Mesothelial cell of epicardium (in vitro differentiated cells): ENCODE measurements around the gene TAT. TPM values are rescaled to one million over a fixed set of nuclear protein-coding genes. Genes with fewer than 3 reads are reported as not detected.
"Not testable (repeated sequence)": the region's sequence is repeated elsewhere in the genome, so short reads cannot be mapped to it uniquely, and the experiment has no call there.

Experiments
- DNase-seq, 2 experiments: peaks; one replicate each; pipeline ENCODE4 v3.0.0; 2021; ENCODE audit warnings: low spot score in 2 of 2; ENCODE audit not compliant: unreplicated experiment in 2 of 2
- H3K27ac Mint-ChIP-seq: 2 replicates; pipeline ENCODE4 v1.8.0; 2021; ENCODE audit warnings: mixed read lengths
- H3K27me3 Mint-ChIP-seq: 2 replicates; pipeline ENCODE4 v1.8.0; 2021; ENCODE audit warnings: low read depth, mixed read lengths
- H3K36me3 Mint-ChIP-seq: 2 replicates; pipeline ENCODE4 v1.8.0; 2021; ENCODE audit warnings: mixed read lengths
- H3K4me1 Mint-ChIP-seq: 2 replicates; pipeline ENCODE4 v1.8.0; 2021; ENCODE audit warnings: mixed read lengths
- H3K4me3 Mint-ChIP-seq: 2 replicates; pipeline ENCODE4 v1.8.0; 2021; ENCODE audit warnings: mild to moderate bottlenecking, moderate library complexity, mixed read lengths
- H3K9me3 Mint-ChIP-seq: 2 replicates; pipeline ENCODE4 v1.8.0; 2021; ENCODE audit warnings: mixed read lengths
- total RNA-seq: library from RNA; stranded (reverse); gene quantifications from 3 replicates; pipeline ENCODE4 v1.2.1, GENCODE V29; 2021
- TF ChIP-seq, protein P1 (sequence below): fragments of 200-600 bp; sonication (generic); IDR thresholded peaks from one replicate; pipeline ENCODE4 v1.5.0; 2021; ENCODE audit warnings: antibody characterized with exemption; ENCODE audit not compliant: unreplicated experiment

Gene TAT
- total RNA-seq, 1 donor from 2014 or later, result not detected

GRCh38 chr16:71564335-71564967 is 12.4 kb downstream of the TAT start:
- no peak for DNase-seq
- H3K36me3 Mint-ChIP-seq, result peaks cover 4% of the 10 kb centered on the region
- TF ChIP-seq, protein P1, sequence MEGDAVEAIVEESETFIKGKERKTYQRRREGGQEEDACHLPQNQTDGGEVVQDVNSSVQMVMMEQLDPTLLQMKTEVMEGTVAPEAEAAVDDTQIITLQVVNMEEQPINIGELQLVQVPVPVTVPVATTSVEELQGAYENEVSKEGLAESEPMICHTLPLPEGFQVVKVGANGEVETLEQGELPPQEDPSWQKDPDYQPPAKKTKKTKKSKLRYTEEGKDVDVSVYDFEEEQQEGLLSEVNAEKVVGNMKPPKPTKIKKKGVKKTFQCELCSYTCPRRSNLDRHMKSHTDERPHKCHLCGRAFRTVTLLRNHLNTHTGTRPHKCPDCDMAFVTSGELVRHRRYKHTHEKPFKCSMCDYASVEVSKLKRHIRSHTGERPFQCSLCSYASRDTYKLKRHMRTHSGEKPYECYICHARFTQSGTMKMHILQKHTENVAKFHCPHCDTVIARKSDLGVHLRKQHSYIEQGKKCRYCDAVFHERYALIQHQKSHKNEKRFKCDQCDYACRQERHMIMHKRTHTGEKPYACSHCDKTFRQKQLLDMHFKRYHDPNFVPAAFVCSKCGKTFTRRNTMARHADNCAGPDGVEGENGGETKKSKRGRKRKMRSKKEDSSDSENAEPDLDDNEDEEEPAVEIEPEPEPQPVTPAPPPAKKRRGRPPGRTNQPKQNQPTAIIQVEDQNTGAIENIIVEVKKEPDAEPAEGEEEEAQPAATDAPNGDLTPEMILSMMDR, result no peak
- peaks cover 17% of the 10 kb centered on the region for H3K4me1 Mint-ChIP-seq
- H3K9me3 Mint-ChIP-seq, result peaks cover 18% of the 10 kb centered on the region
- peak overlapping the region; percentile 87 for H3K4me3 Mint-ChIP-seq
- H3K27me3 Mint-ChIP-seq, result peaks cover 13% of the 10 kb centered on the region
- H3K27ac Mint-ChIP-seq, result peak overlapping the region; percentile 86

GRCh38 chr16:71562552-71562951 is 14.3 kb downstream of the TAT start:
- no peak overlapping the region for H3K4me3 Mint-ChIP-seq
- no peak overlapping the region for H3K27ac Mint-ChIP-seq
- TF ChIP-seq, protein P1, result no peak
- peaks cover 4% of the 10 kb centered on the region for H3K36me3 Mint-ChIP-seq
- peaks cover 15% of the 10 kb centered on the region for H3K4me1 Mint-ChIP-seq
- H3K27me3 Mint-ChIP-seq, result peaks cover 19% of the 10 kb centered on the region
- peaks cover 18% of the 10 kb centered on the region for H3K9me3 Mint-ChIP-seq
- DNase-seq, result no peak

- DNase-seq, H3K27ac Mint-ChIP-seq, H3K36me3 Mint-ChIP-seq, H3K4me3 Mint-ChIP-seq: not testable (repeated sequence)
- peaks cover 23% of the 10 kb centered on the region for H3K27me3 Mint-ChIP-seq
- H3K9me3 Mint-ChIP-seq, result peaks cover 18% of the 10 kb centered on the region
- H3K4me1 Mint-ChIP-seq, result peaks cover 15% of the 10 kb centered on the region
Observed at GRCh38 chr16:71561886-71562285, 15.0 kb downstream of the TAT start.

GRCh38 chr16:71559855-71560254 is 17.0 kb downstream of the TAT start:
- Mint-ChIP-seq H3K4me1 (peaks cover 6% of the 10 kb centered on the region), H3K9me3 (peaks cover 18% of the 10 kb centered on the region), H3K36me3 (peaks cover 4% of the 10 kb centered on the region), H3K27me3 (peaks cover 26% of the 10 kb centered on the region), H3K4me3 (no peak overlapping the region), H3K27ac (no peak overlapping the region)
- TF ChIP-seq, protein P1, result no peak
- no peak for DNase-seq

GRCh38 chr16:71557954-71558582 is 18.8 kb downstream of the TAT start:
- no peak for DNase-seq
- Mint-ChIP-seq H3K4me3 (no peak overlapping the region), H3K9me3 (peaks cover 18% of the 10 kb centered on the region), H3K27ac (no peak overlapping the region), H3K36me3 (peaks cover 4% of the 10 kb centered on the region), H3K27me3 (peaks cover 26% of the 10 kb centered on the region), H3K4me1 (no peaks in the 10 kb centered on the region)
- TF ChIP-seq, protein P1, result no peak

- Mint-ChIP-seq H3K4me1 (no peaks in the 10 kb centered on the region), H3K36me3 (peaks cover 4% of the 10 kb centered on the region), H3K27me3 (peaks cover 32% of the 10 kb centered on the region), H3K4me3 (no peak overlapping the region), H3K27ac (no peak overlapping the region), H3K9me3 (peaks cover 14% of the 10 kb centered on the region)
- TF ChIP-seq, protein P1, result no peak
- no peak for DNase-seq
Observed at GRCh38 chr16:71557299-71557698, 19.6 kb downstream of the TAT start.
